Cardiac fibroblast (primary cell): ENCODE data around the gene AGPAT1.
A peak's percentile ranks its signal among the peaks of the same experiment; 100 is the strongest.

Experiments
- DNase-seq, 2 donors: peaks; one replicate each; pipeline versions ENCODE4 v3.0.0 to v3.0.0-alpha.2; 2010; ENCODE audit warnings: low read depth in 2 of 2
- H3K4me3 ChIP-seq, 2 donors: replicated peaks in 1 of 2; 1 replicate in 1 of 2; 2 replicates in 1 of 2; pipeline ENCODE4 v1.5.1; 2011; ENCODE audit warnings: low read depth in 2 of 2, low read length in 2 of 2, mild to moderate bottlenecking in 2 of 2, moderate library complexity in 1 of 2
- CTCF ChIP-seq: IDR thresholded peaks from one replicate; pipeline ENCODE4 v1.5.1; 2011; ENCODE audit warnings: low read depth, mild to moderate bottlenecking, low read length, inconsistent platforms

AGPAT1 gene

GRCh38 chr6:32179766-32180405, 4.0 kb upstream of the AGPAT1 start:
- H3K4me3 ChIP-seq, result no peak overlapping the region
- DNase-seq, result no peak
- no peak for TF ChIP-seq CTCF

GRCh38 chr6:32178547-32179440, 2.9 kb upstream of the AGPAT1 start:
- DNase-seq, result no peak

GRCh38 chr6:32177788-32178546, 2.1 kb upstream of the AGPAT1 start, which contains the start of gene RNF5:
RNF5 (plus strand) TSS chr6:32178405; CDS start chr6:32178512, 107 bp downstream.
- no peak for TF ChIP-seq CTCF
- peak within 1 kb of the TSS; percentile 72 to 95 for H3K4me3 ChIP-seq
- peak; percentile 100 for DNase-seq

More at GRCh38 chr6:32178547-32179440, 2.9 kb upstream of the AGPAT1 start:
- H3K4me3 ChIP-seq, result peak overlapping the region; percentile 72 to 95
- TF ChIP-seq CTCF, result no peak

- DNase-seq, result no peak
- H3K4me3 ChIP-seq, result peak overlapping the region; percentile 45 to 95
Measured at GRCh38 chr6:32177183-32177787, 1.4 kb upstream of the AGPAT1 start.

GRCh38 chr6:32176476-32177182, 745 bp upstream of the AGPAT1 start:
- peak overlapping the region; percentile 95 to 98 for H3K4me3 ChIP-seq
- peak; percentile 68 to 73 for DNase-seq
- TF ChIP-seq CTCF, result no peak

More at GRCh38 chr6:32177183-32177787, 1.4 kb upstream of the AGPAT1 start:
- TF ChIP-seq CTCF, result no peak
